GM19099 (cell line): ENCODE measurements around the gene ST7.

Experiments used
- POLR2A ChIP-seq: IDR thresholded peaks from 3 replicates; pipeline ENCODE4 v1.6.1; 2011; ENCODE audit warnings: low read depth; ENCODE audit not compliant: insufficient read length; ENCODE audit errors: extremely low read depth

The ST7 gene

GRCh38 chr7:117248829-117249228 lies 295.5 kb downstream of the ST7 start:
- no peak for TF ChIP-seq POLR2A

- no peak for TF ChIP-seq POLR2A
These were observed 296.4 kb downstream of the ST7 start for GRCh38 chr7:117249696-117250095.

- TF ChIP-seq POLR2A: no peak
These were observed 296.9 kb downstream of the ST7 start for GRCh38 chr7:117250245-117250644.

- no peak for TF ChIP-seq POLR2A
These were observed 297.5 kb downstream of the ST7 start for GRCh38 chr7:117250801-117251200.

- TF ChIP-seq POLR2A: no peak
These were observed 298.4 kb downstream of the ST7 start for GRCh38 chr7:117251687-117252086.

GRCh38 chr7:117259615-117260014 lies 306.3 kb downstream of the ST7 start:
- TF ChIP-seq POLR2A: no peak

- TF ChIP-seq POLR2A: no peak
These were observed 309.2 kb downstream of the ST7 start for GRCh38 chr7:117262546-117262945.

GRCh38 chr7:117264716-117265115 lies 311.4 kb downstream of the ST7 start:
- no peak for TF ChIP-seq POLR2A

GRCh38 chr7:117269417-117269816 lies 316.1 kb downstream of the ST7 start:
- TF ChIP-seq POLR2A: no peak

- no peak for TF ChIP-seq POLR2A
These were observed 316.6 kb downstream of the ST7 start for GRCh38 chr7:117269886-117270285.

GRCh38 chr7:117270371-117270770 lies 317.1 kb downstream of the ST7 start:
- no peak for TF ChIP-seq POLR2A

- no peak for TF ChIP-seq POLR2A
These were observed 318.3 kb downstream of the ST7 start for GRCh38 chr7:117271566-117271965.

- no peak for TF ChIP-seq POLR2A
These were observed 318.9 kb downstream of the ST7 start for GRCh38 chr7:117272017-117272759.

GRCh38 chr7:117273325-117273724 lies 320.0 kb downstream of the ST7 start:
- TF ChIP-seq POLR2A: no peak

- TF ChIP-seq POLR2A: no peak
These were observed 320.5 kb downstream of the ST7 start for GRCh38 chr7:117273814-117274225.

GRCh38 chr7:117274951-117275350 lies 321.6 kb downstream of the ST7 start:
- no peak for TF ChIP-seq POLR2A

- no peak for TF ChIP-seq POLR2A
These were observed 324.3 kb downstream of the ST7 start for GRCh38 chr7:117277576-117277975.
